Panc1 (cell line): ENCODE measurements around the gene KRT34.
"Not testable (repeated sequence)": the region's sequence is repeated elsewhere in the genome, so short reads cannot be mapped to it uniquely, and the experiment has no call there.

Experiments
- POLR2AphosphoS5 ChIP-seq: IDR thresholded peaks from 2 replicates; pipeline ENCODE4 v1.6.1; 2012; ENCODE audit warnings: mild to moderate bottlenecking, low read depth, low read length, moderate library complexity
- SIN3A ChIP-seq: IDR thresholded peaks from 2 replicates; pipeline ENCODE4 v1.6.1; 2012; ENCODE audit warnings: low read depth, mild to moderate bottlenecking, low read length, moderate library complexity, borderline replicate concordance; ENCODE audit not compliant: insufficient read depth
- TF ChIP-seq, protein P1 (sequence below), 2 experiments: IDR thresholded peaks; 2 replicates each; pipeline ENCODE4 v1.6.1; 2011 to 2012; ENCODE audit warnings: low read depth in 2 of 2, control low read depth in 1 of 2, low read length in 1 of 2, mild to moderate bottlenecking in 1 of 2, moderate library complexity in 1 of 2; ENCODE audit not compliant: insufficient read depth in 1 of 2
- TF ChIP-seq, protein P2 (sequence below): fragments of 450-650 bp; IDR thresholded peaks from 2 replicates; pipeline ENCODE4 v1.5.1; 2017; ENCODE audit warnings: mild to moderate bottlenecking

GRCh38 chr17:41422586-41422985, 40.5 kb upstream of the KRT34 start:
- TF ChIP-seq, protein P1, sequence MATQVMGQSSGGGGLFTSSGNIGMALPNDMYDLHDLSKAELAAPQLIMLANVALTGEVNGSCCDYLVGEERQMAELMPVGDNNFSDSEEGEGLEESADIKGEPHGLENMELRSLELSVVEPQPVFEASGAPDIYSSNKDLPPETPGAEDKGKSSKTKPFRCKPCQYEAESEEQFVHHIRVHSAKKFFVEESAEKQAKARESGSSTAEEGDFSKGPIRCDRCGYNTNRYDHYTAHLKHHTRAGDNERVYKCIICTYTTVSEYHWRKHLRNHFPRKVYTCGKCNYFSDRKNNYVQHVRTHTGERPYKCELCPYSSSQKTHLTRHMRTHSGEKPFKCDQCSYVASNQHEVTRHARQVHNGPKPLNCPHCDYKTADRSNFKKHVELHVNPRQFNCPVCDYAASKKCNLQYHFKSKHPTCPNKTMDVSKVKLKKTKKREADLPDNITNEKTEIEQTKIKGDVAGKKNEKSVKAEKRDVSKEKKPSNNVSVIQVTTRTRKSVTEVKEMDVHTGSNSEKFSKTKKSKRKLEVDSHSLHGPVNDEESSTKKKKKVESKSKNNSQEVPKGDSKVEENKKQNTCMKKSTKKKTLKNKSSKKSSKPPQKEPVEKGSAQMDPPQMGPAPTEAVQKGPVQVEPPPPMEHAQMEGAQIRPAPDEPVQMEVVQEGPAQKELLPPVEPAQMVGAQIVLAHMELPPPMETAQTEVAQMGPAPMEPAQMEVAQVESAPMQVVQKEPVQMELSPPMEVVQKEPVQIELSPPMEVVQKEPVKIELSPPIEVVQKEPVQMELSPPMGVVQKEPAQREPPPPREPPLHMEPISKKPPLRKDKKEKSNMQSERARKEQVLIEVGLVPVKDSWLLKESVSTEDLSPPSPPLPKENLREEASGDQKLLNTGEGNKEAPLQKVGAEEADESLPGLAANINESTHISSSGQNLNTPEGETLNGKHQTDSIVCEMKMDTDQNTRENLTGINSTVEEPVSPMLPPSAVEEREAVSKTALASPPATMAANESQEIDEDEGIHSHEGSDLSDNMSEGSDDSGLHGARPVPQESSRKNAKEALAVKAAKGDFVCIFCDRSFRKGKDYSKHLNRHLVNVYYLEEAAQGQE (IDR thresholded peaks at IDR 0.05; ENCODE audit: insufficient read depth in 1 of 2, low read depth in 2 of 2, low read length in 1 of 2), result not testable (repeated sequence)
- TF ChIP-seq, protein P2, sequence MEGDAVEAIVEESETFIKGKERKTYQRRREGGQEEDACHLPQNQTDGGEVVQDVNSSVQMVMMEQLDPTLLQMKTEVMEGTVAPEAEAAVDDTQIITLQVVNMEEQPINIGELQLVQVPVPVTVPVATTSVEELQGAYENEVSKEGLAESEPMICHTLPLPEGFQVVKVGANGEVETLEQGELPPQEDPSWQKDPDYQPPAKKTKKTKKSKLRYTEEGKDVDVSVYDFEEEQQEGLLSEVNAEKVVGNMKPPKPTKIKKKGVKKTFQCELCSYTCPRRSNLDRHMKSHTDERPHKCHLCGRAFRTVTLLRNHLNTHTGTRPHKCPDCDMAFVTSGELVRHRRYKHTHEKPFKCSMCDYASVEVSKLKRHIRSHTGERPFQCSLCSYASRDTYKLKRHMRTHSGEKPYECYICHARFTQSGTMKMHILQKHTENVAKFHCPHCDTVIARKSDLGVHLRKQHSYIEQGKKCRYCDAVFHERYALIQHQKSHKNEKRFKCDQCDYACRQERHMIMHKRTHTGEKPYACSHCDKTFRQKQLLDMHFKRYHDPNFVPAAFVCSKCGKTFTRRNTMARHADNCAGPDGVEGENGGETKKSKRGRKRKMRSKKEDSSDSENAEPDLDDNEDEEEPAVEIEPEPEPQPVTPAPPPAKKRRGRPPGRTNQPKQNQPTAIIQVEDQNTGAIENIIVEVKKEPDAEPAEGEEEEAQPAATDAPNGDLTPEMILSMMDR, result not testable (repeated sequence)
- TF ChIP-seq POLR2AphosphoS5, SIN3A: not testable (repeated sequence)
